Measurements from ENCODE around the gene HEXA.

DNA sequence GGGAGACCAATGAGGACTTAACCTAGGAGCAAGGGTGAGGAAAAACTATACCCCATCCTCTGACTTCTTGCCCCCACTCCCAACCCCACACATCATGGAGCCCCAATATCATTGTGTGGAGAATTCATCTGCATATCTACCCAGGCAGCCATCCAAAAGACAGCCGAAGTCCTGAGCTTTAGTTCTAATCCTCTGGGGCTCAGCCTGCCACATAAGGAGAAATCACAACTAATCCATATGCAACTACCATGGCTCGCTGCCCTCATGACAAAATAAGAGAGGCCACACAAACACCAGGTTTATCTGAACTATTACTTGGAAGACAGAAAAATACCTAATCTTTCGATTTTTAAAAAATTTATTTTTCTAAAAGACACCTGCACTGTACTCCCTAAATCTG lies 17.7 kb downstream of the HEXA start:
- no peak for TF ChIP-seq SMAD3 (CRISPR knock-in tag; IDR thresholded peaks at IDR 0.05; ENCODE audit: borderline replicate concordance)
- TF ChIP-seq ZBTB21 (CRISPR knock-in tag; IDR thresholded peaks at IDR 0.05; ENCODE audit: borderline replicate concordance): no peak
- TF ChIP-seq, protein P1, sequence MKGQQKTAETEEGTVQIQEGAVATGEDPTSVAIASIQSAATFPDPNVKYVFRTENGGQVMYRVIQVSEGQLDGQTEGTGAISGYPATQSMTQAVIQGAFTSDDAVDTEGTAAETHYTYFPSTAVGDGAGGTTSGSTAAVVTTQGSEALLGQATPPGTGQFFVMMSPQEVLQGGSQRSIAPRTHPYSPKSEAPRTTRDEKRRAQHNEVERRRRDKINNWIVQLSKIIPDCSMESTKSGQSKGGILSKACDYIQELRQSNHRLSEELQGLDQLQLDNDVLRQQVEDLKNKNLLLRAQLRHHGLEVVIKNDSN (CRISPR knock-in tag; IDR thresholded peaks at IDR 0.05): no peak
- TF ChIP-seq CREB1 (CRISPR knock-in tag; IDR thresholded peaks at IDR 0.05): no peak
- TF ChIP-seq, protein P2, sequence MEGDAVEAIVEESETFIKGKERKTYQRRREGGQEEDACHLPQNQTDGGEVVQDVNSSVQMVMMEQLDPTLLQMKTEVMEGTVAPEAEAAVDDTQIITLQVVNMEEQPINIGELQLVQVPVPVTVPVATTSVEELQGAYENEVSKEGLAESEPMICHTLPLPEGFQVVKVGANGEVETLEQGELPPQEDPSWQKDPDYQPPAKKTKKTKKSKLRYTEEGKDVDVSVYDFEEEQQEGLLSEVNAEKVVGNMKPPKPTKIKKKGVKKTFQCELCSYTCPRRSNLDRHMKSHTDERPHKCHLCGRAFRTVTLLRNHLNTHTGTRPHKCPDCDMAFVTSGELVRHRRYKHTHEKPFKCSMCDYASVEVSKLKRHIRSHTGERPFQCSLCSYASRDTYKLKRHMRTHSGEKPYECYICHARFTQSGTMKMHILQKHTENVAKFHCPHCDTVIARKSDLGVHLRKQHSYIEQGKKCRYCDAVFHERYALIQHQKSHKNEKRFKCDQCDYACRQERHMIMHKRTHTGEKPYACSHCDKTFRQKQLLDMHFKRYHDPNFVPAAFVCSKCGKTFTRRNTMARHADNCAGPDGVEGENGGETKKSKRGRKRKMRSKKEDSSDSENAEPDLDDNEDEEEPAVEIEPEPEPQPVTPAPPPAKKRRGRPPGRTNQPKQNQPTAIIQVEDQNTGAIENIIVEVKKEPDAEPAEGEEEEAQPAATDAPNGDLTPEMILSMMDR (IDR thresholded peaks at IDR 0.05): no peak
- TF ChIP-seq, protein P3, sequence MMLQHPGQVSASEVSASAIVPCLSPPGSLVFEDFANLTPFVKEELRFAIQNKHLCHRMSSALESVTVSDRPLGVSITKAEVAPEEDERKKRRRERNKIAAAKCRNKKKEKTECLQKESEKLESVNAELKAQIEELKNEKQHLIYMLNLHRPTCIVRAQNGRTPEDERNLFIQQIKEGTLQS (CRISPR knock-in tag; conservative IDR thresholded peaks at IDR 0.05): no peak
- TF ChIP-seq, protein P4, sequence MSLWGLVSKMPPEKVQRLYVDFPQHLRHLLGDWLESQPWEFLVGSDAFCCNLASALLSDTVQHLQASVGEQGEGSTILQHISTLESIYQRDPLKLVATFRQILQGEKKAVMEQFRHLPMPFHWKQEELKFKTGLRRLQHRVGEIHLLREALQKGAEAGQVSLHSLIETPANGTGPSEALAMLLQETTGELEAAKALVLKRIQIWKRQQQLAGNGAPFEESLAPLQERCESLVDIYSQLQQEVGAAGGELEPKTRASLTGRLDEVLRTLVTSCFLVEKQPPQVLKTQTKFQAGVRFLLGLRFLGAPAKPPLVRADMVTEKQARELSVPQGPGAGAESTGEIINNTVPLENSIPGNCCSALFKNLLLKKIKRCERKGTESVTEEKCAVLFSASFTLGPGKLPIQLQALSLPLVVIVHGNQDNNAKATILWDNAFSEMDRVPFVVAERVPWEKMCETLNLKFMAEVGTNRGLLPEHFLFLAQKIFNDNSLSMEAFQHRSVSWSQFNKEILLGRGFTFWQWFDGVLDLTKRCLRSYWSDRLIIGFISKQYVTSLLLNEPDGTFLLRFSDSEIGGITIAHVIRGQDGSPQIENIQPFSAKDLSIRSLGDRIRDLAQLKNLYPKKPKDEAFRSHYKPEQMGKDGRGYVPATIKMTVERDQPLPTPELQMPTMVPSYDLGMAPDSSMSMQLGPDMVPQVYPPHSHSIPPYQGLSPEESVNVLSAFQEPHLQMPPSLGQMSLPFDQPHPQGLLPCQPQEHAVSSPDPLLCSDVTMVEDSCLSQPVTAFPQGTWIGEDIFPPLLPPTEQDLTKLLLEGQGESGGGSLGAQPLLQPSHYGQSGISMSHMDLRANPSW (CRISPR knock-in tag; conservative IDR thresholded peaks at IDR 0.05; ENCODE audit: low read depth): no peak
- TF ChIP-seq, protein P5, sequence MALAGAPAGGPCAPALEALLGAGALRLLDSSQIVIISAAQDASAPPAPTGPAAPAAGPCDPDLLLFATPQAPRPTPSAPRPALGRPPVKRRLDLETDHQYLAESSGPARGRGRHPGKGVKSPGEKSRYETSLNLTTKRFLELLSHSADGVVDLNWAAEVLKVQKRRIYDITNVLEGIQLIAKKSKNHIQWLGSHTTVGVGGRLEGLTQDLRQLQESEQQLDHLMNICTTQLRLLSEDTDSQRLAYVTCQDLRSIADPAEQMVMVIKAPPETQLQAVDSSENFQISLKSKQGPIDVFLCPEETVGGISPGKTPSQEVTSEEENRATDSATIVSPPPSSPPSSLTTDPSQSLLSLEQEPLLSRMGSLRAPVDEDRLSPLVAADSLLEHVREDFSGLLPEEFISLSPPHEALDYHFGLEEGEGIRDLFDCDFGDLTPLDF (CRISPR knock-in tag; IDR thresholded peaks at IDR 0.05): no peak
- no peak for TF ChIP-seq NR2C2 (CRISPR knock-in tag; IDR thresholded peaks at IDR 0.05)
- TF ChIP-seq, protein P6, sequence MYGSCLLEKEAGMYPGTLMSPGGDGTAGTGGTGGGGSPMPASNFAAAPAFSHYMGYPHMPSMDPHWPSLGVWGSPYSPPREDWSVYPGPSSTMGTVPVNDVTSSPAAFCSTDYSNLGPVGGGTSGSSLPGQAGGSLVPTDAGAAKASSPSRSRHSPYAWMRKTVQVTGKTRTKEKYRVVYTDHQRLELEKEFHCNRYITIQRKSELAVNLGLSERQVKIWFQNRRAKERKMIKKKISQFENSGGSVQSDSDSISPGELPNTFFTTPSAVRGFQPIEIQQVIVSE (CRISPR knock-in tag; IDR thresholded peaks at IDR 0.05; ENCODE audit: borderline replicate concordance): no peak
- TF ChIP-seq FOXJ3 (CRISPR knock-in tag; IDR thresholded peaks at IDR 0.05; ENCODE audit: borderline replicate concordance): no peak

All from WTC11 (cell line).